Chondrocyte (in vitro differentiated cells): ENCODE measurements around the gene TSPAN13. TPM values are rescaled to one million over a fixed set of nuclear protein-coding genes. Genes with fewer than 3 reads are reported as not detected.

Experiments
- DNase-seq: peaks from one replicate; pipeline ENCODE4 v3.0.0; 2021; ENCODE audit warnings: mixed read lengths, low spot score
- H3K27ac Mint-ChIP-seq: one replicate; pipeline ENCODE4 v1.8.0; 2021; ENCODE audit warnings: mild to moderate bottlenecking, moderate library complexity, mixed read lengths; ENCODE audit not compliant: unreplicated experiment
- H3K27me3 Mint-ChIP-seq: 2 replicates; pipeline ENCODE4 v1.8.0; 2021; ENCODE audit warnings: low read depth, mixed read lengths
- H3K36me3 Mint-ChIP-seq: 2 replicates; pipeline ENCODE4 v1.8.0; 2021; ENCODE audit warnings: low read depth, mixed read lengths
- H3K4me1 Mint-ChIP-seq: 2 replicates; pipeline ENCODE4 v1.8.0; 2021; ENCODE audit warnings: low read depth, mild to moderate bottlenecking, mixed read lengths
- H3K4me3 Mint-ChIP-seq: one replicate; pipeline ENCODE4 v1.8.0; 2021; ENCODE audit warnings: mild to moderate bottlenecking, moderate library complexity, mixed read lengths; ENCODE audit not compliant: unreplicated experiment
- H3K9me3 Mint-ChIP-seq: 2 replicates; pipeline ENCODE4 v1.8.0; 2021; ENCODE audit warnings: low read depth, mixed read lengths
- total RNA-seq: library from RNA; stranded (reverse); gene quantifications from 3 replicates; pipeline ENCODE4 v1.2.1, GENCODE V29; 2021
- TF ChIP-seq, protein P1 (sequence below): fragments of 200-600 bp; sonication (generic); IDR thresholded peaks from 2 replicates; pipeline ENCODE4 v1.5.0; 2021; ENCODE audit warnings: antibody characterized with exemption, mild to moderate bottlenecking, moderate library complexity

TSPAN13 gene
- total RNA-seq, 1 donor from 2014 or later: 21.0 TPM

DNA sequence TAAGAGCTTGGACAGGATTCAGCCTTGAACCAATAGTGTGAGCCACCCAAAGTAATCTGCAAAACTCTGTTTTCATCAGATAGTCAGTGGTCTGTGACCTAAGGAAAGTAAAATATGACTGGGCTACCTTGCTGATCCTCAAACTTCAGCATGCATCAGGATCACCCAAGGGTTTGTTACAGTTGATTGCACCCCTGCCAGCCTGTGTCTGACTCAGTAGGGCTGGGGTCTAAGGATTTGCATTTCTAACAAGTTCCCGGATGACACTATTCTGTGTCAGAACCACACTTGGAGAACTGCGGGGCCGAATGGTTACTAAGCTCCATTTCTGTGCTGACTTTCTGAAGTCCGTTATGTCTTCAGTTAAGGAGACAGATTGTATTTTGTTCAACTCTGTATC is 40.6 kb upstream of the TSPAN13 start:
- TF ChIP-seq, protein P1, sequence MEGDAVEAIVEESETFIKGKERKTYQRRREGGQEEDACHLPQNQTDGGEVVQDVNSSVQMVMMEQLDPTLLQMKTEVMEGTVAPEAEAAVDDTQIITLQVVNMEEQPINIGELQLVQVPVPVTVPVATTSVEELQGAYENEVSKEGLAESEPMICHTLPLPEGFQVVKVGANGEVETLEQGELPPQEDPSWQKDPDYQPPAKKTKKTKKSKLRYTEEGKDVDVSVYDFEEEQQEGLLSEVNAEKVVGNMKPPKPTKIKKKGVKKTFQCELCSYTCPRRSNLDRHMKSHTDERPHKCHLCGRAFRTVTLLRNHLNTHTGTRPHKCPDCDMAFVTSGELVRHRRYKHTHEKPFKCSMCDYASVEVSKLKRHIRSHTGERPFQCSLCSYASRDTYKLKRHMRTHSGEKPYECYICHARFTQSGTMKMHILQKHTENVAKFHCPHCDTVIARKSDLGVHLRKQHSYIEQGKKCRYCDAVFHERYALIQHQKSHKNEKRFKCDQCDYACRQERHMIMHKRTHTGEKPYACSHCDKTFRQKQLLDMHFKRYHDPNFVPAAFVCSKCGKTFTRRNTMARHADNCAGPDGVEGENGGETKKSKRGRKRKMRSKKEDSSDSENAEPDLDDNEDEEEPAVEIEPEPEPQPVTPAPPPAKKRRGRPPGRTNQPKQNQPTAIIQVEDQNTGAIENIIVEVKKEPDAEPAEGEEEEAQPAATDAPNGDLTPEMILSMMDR: no peak
- no peak overlapping the region for H3K27ac Mint-ChIP-seq
- peaks cover 12% of the 10 kb centered on the region for H3K4me1 Mint-ChIP-seq
- no peak for DNase-seq
- no peak overlapping the region for H3K4me3 Mint-ChIP-seq
- H3K36me3 Mint-ChIP-seq: peaks cover 6% of the 10 kb centered on the region
- no peaks in the 10 kb centered on the region for H3K27me3 Mint-ChIP-seq
- peaks cover 2% of the 10 kb centered on the region for H3K9me3 Mint-ChIP-seq

DNA sequence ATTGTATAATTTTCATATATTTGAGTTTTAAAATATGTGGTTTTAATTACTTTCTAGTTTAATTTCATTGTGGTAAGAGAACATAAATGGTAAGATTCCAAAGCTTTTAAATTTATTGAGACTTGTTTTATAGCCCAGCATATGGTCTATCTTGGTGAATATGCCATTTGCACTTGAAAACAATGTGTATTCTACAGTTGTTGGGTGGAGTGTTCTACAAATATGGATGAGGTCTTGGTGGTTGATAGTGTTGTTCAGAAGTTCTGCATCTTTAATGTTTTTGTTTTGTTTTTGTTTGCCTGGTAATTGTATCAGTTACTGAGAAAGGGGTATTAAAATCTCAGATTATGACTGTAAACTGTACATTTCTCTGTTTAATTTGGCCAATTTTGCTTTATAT is 37.6 kb upstream of the TSPAN13 start:
- Mint-ChIP-seq H3K36me3 (peaks cover 4% of the 10 kb centered on the region), H3K4me3 (no peak overlapping the region), H3K27me3 (no peaks in the 10 kb centered on the region), H3K9me3 (no peaks in the 10 kb centered on the region), H3K27ac (no peak overlapping the region), H3K4me1 (peaks cover 3% of the 10 kb centered on the region)
- no peak for DNase-seq
- TF ChIP-seq, protein P1: no peak

DNA sequence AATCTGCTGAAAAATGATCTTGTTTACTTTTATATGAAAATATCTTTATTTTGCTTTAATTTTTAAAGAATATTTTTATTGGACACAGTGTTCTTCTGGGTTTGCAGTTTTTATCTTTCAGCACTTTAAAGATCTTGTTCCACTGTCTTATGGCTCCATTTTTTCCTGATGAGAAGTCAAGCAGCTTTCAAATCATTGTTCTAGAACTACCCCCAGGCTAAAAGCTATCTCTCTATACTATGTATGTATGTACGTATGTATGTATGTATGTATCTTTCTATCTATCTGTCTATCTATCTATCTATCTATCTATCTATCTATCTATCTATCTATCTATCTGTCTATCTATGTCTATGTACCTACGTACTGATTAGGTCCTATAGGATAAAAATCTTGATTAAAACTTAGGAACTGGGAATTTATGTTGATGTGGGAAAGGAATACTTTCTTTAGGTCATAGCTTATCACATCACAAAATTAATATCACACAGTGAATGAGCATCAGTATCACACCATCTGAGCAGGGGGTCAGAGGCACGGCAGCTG is 35.4 kb upstream of the TSPAN13 start:
- Mint-ChIP-seq H3K9me3 (no peaks in the 10 kb centered on the region), H3K27ac (no peak overlapping the region), H3K36me3 (no peaks in the 10 kb centered on the region), H3K4me3 (no peak overlapping the region), H3K4me1 (peaks cover 9% of the 10 kb centered on the region), H3K27me3 (no peaks in the 10 kb centered on the region)
- TF ChIP-seq, protein P1: no peak
- no peak for DNase-seq

DNA sequence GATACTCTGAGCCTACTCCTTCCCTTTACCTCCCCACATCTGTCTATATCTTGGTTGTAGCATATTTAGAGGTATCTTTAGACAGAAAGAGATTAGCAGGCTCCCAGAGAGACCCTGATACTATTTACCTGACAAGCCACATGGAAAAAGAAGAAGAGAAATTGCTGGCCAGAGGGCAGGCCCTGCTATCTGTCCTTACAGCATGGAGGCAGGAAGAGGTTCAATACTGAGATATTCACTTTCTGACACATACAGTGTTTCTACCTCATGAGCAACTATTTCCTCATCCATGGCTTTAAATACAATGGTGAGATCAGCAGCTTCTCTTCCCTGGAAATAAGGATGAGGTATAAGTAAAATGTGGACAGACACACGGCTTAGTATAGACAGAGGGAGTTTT is 33.9 kb upstream of the TSPAN13 start:
- Mint-ChIP-seq H3K27me3 (no peaks in the 10 kb centered on the region), H3K27ac (no peak overlapping the region), H3K4me3 (no peak overlapping the region)

DNA sequence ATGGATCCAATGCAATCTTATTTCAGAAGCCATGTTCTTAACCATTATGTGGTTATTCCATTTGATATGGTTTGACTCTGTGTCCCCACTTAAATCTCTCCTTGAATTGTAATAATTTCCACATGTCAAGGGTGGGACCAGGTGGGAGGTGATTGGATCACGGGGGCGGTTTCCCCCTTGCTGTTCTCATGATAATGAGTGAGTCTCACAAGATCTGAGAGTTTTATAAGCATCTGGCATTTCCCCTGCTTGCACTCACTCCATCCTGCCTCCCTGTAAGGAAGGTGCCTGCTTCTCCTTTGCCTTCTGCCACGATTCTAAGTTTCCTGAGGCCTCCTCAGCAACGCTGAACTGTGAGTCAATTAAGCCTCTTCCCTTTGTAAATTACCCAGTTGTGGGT is 32.0 kb upstream of the TSPAN13 start:
- no peaks in the 10 kb centered on the region for H3K9me3 Mint-ChIP-seq
- no peaks in the 10 kb centered on the region for H3K36me3 Mint-ChIP-seq
- H3K4me1 Mint-ChIP-seq: peaks cover 11% of the 10 kb centered on the region
- no peaks in the 10 kb centered on the region for H3K27me3 Mint-ChIP-seq
- TF ChIP-seq, protein P1: no peak
- H3K4me3 Mint-ChIP-seq: no peak overlapping the region
- no peak for DNase-seq
- no peak overlapping the region for H3K27ac Mint-ChIP-seq

More for the DNA sequence above, 33.9 kb upstream of the TSPAN13 start:
- Mint-ChIP-seq H3K36me3 (no peaks in the 10 kb centered on the region), H3K9me3 (no peaks in the 10 kb centered on the region), H3K4me1 (peaks cover 14% of the 10 kb centered on the region)
- no peak for DNase-seq
- TF ChIP-seq, protein P1: no peak
